ENCODE results near the gene EED.

EED gene

DNA sequence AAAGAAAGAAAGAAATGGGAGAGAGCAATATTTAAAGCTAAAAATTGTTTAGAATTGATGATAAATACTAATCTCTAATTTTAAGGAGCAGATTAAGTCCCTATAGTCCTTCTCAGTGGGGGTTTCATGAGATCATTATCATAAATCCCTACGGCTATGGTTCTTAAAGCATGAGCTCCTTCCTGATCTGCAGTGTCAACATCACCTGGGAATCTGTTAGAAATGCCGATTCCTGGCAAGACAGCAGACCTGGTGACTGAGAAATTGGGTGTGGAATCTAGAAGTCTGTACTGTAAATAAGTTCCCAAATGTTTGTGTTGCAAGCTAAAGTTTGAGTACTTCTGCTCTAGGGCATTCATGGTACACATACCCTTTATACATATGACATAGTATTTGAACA, 70.1 kb downstream of the EED start:
- TF ChIP-seq EZH2phosphoT487 (IDR thresholded peaks at IDR 0.05; ENCODE audit: low read depth): no peak
- TF ChIP-seq, protein P1, sequence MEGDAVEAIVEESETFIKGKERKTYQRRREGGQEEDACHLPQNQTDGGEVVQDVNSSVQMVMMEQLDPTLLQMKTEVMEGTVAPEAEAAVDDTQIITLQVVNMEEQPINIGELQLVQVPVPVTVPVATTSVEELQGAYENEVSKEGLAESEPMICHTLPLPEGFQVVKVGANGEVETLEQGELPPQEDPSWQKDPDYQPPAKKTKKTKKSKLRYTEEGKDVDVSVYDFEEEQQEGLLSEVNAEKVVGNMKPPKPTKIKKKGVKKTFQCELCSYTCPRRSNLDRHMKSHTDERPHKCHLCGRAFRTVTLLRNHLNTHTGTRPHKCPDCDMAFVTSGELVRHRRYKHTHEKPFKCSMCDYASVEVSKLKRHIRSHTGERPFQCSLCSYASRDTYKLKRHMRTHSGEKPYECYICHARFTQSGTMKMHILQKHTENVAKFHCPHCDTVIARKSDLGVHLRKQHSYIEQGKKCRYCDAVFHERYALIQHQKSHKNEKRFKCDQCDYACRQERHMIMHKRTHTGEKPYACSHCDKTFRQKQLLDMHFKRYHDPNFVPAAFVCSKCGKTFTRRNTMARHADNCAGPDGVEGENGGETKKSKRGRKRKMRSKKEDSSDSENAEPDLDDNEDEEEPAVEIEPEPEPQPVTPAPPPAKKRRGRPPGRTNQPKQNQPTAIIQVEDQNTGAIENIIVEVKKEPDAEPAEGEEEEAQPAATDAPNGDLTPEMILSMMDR (IDR thresholded peaks at IDR 0.05; ENCODE audit: low read depth, low read length): no peak
- Histone ChIP-seq H3K9ac (ENCODE audit: low read length) (no peak overlapping the region), H3K4me3 (ENCODE audit: low read length) (no peak overlapping the region), H3K27me3 (ENCODE audit: low read depth, low read length) (no peaks in the 10 kb centered on the region), H3K4me1 (ENCODE audit: low read length) (no peaks in the 10 kb centered on the region), H4K20me1 (ENCODE audit: insufficient read depth, low read length) (no peaks in the 10 kb centered on the region), H2AFZ (ENCODE audit: low read depth, low read length) (no peak overlapping the region), H3K4me2 (ENCODE audit: low read length) (no peak overlapping the region), H3K79me2 (ENCODE audit: low read length) (peaks cover 14% of the 10 kb centered on the region; the same call in 1 of the 2 replicates), H3K36me3 (replicated peaks; ENCODE audit: low read depth, low read length) (peaks cover 17% of the 10 kb centered on the region), H3K9me3 (ENCODE audit: insufficient read depth, low read length) (no peaks in the 10 kb centered on the region), H3K27ac (ENCODE audit: low read length) (no peak overlapping the region)

Data from OCI-LY3 (cell line).